ENCODE results near the gene HOXD12. TPM values are rescaled to one million over a fixed set of nuclear protein-coding genes. Genes with fewer than 3 reads are reported as not detected.

HOXD12 gene
- total RNA-seq, 1 experiment from 2014 or later: not detected

- DNase-seq (ENCODE audit: low spot score): no peak
Measured at GRCh38 chr2:176092270-176093144, 7.1 kb upstream of the HOXD12 start, which contains the start of gene HOXD13. HOXD13 (plus strand) TSS chr2:176092721; CDS start chr2:176092891, 170 bp downstream.

DNA sequence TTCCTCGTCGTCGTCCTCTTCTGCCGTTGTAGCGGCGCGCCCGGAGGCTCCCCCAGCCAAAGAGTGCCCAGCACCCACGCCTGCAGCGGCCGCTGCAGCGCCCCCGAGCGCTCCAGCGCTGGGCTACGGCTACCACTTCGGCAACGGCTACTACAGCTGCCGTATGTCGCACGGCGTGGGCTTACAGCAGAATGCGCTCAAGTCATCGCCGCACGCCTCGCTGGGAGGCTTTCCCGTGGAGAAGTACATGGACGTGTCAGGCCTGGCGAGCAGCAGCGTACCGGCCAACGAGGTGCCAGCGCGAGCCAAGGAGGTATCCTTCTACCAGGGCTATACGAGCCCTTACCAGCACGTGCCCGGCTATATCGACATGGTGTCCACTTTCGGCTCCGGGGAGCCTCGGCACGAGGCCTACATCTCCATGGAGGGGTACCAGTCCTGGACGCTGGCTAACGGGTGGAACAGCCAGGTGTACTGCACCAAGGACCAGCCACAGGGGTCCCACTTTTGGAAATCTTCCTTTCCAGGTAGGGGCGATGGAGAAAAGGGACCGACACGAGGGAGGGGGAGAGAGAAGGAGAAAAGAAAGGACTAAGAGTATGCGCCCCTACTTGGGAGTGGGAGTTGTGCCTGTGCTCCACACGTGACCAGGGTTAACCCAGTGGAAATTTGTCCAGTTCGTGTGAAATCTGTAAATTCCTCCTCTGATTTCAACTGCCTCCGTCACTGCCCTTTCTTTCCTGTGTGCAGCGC, 6.3 kb upstream of the HOXD12 start:
- DNase-seq (ENCODE audit: low spot score): no peak

GRCh38 chr2:176093898-176094249, 5.7 kb upstream of the HOXD12 start:
- no peak for DNase-seq (ENCODE audit: low spot score)

- DNase-seq (ENCODE audit: low spot score): no peak
Measured at GRCh38 chr2:176094349-176094748, 5.2 kb upstream of the HOXD12 start.

DNA sequence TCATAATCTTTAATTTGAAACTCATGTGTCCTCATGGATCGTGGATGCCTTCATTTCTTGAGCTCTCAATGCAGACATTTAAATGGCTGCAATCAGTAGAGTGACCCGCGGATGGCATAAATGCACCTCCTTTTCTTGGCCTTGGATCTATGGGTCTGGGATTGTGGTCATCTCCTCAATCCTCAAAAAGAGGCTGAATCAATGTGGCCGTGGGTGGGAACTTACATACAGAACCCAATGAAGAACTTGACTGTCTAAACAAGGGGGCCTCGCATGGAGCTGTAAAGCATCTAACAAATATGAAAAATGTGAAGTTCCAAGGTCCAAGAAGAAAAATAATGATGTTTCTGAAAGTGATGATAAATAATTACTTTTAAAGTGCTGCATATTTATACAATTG, 4.2 kb upstream of the HOXD12 start:
- no peak for DNase-seq (ENCODE audit: low spot score)

DNA sequence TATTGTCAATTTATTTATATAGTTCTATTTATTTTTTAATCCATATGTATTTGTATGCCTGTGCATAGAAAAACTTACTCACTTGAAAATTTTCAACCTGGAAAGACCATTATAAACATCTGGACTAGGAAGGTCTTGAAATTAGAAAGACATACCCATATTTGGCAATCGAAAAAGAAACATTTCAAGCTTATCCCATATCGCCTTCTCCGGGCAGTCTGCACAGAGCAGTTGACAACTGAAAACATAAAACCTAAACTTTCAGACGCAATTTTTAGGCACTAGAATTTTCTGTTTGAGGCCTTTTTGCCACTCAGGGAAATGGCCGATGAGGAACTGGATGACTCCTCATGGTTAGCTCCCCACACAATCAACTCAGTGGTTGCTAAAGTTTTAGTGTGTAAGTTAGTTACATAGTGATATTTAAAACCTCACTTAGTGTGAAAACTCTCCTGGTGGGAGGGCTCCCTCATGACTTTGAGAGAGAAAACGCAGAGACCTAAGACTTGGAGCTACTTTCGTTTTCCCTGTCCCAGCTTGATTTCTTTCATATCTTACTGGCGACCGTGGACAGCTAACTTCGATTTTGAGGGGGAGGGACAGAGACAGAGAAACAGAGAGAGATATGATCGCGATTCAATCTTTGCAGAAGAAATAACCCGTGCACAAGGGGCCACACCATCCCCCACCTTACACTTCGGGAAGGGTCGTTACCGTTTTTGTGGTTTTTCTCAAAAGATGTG, 3.2 kb upstream of the HOXD12 start:
- DNase-seq (ENCODE audit: low spot score): peak; percentile 49

- DNase-seq (ENCODE audit: low spot score): peak; percentile 83
Measured at GRCh38 chr2:176096986-176097819, 2.4 kb upstream of the HOXD12 start.

- no peak for DNase-seq (ENCODE audit: low spot score)
Measured at GRCh38 chr2:176097820-176098365, 1.7 kb upstream of the HOXD12 start.

DNA sequence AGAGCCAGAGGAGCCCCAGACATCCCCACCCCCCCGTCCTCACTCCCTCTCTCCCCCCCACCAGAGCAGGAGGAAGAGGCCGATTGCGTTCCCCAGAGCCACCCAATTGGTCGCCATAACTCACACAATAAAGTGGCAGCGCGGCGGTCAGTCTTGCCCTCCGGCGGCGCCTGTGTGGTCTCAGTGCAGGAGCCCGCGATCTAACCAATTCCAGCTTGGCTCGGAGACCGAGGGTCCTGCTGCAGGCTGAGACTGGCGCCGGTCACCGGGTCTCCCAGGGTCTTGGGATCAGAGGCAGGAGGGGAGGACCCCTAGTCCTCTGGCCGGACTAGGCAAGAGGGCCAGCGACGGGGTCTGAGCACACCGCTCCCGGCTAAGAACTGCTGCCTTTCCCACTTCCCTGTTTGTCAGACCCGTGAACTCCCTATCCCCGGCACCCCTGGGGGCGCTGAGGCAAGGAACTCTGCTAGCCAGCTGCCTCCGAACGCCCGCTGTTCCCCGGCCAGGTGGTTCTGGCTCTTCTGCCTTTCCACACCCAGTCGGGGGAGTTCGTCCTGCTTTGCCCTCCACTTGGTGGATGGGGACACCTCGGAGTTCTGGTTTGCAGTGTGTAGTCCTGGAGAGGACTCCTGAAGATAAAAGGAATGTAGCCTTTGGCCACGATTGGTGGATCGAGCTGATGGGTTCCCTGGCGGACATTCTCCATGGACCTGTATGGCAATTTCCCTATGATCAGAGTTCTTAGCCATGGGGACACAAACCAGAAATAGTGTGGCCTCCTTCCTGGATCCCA, 1.0 kb upstream of the HOXD12 start:
- DNase-seq (ENCODE audit: low spot score): no peak

GRCh38 chr2:176099159-176099727, 352 bp upstream of the HOXD12 start:
- DNase-seq (ENCODE audit: low spot score): no peak

DNA sequence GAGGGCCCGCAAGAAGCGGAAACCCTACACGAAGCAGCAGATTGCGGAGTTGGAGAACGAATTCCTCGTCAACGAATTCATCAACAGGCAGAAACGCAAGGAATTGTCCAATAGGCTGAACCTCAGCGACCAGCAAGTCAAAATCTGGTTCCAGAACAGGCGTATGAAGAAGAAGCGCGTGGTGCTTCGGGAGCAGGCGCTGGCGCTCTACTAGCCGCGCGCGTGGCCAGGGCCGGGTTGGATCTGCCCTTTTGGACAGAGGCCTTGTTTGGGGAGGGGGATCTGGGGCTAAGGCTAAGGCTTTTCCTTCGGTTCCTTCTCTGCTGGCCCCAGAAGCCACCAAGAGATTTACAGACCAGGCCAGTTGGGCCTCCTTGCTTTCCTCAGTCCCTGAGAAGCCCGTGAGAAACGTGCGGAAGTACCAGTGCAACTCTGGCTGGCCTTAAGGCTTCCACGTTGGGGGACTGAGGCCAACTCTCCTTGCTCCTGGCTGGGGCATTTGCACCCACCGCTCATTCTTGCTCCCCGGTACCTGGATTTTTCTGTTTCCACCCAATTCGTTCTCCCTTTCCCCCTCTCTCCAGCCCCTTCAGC, 1.0 kb downstream of the HOXD12 start:
- no peak for DNase-seq (ENCODE audit: low spot score)

DNA sequence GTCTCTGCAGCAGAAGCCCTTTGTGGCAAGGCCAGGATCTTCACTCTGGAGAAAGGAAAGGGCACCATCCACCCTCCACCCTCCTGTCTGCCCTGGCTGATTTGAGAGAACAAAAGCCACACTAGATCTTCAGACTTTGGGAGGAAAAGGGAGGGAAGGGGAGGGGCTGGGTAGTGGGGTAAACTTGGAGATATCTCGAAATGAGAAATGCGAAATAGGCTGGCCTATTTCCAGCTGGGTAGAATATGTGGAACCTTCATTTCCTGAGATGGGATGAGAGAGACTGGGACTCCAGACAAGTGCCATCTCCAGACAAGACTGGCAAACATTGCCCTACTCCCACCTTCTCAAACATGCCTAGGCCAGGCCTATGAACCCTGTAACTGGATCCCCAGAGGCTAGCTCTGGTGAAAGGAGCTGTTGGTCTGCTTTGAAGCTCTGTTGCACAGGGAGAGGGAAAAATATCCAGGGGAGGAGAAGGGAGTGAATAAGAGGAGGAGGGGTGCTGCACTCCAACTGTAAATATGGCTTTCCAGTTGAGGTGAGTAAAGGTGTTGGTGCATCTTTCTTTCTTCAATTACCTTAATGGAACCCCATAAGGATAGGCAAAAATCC, 1.7 kb downstream of the HOXD12 start:
- DNase-seq (ENCODE audit: low spot score): no peak

DNA sequence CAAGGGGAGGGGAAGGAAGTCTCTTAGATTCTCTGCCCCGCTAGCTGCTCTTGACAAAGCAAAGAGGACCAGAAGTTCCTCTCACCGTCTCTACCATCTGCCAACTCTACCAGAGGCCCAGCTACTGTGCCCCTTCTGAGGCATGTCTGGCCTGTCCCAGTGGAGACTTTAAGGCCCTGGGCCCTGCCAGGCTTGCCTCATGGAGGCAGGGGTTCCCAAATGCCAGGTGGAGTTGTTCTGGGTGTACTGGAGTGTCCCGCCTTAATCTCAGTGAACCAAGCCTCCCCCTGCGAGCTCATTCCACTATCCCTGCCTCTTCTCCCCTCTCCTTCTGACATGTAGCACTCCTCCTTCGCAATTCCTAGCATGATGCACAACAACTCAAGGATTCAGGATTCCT, 2.2 kb downstream of the HOXD12 start:
- DNase-seq (ENCODE audit: low spot score): no peak

DNA sequence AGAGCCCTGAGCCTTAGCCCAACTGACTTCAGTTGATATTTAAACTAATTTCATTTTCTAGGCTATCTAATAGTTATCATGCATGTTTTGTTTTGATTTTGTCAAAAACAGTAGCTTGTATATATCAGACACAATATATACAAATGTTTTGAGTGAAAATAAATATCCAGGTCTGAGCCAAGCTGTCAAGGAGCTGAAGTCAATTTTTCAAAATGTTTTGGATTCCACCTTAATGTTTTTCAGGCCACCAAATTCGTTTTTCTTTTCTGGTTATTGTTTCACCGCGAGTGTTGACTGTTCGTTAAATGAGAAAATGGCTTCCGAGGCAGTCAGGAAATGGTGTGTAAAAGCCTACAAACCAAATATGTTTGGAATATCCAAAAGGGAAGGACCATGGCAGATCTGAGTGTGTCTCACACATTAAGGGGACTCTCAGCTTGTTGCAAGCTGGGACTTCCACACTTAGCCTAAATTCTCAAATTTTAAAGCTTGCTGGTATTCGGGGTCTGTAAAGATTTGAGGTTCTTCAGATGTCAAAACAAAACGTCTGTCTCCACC, 2.8 kb downstream of the HOXD12 start:
- no peak for DNase-seq (ENCODE audit: low spot score)

GRCh38 chr2:176103194-176103593, 3.6 kb downstream of the HOXD12 start:
- no peak for DNase-seq (ENCODE audit: low spot score)

- no peak for DNase-seq (ENCODE audit: low spot score)
Measured at GRCh38 chr2:176103742-176104315, 4.2 kb downstream of the HOXD12 start.

- peak; percentile 98 for DNase-seq (ENCODE audit: low spot score)
Measured at GRCh38 chr2:176104316-176105077, 4.9 kb downstream of the HOXD12 start.

Measured in A172 (cell line).